Measurements from ENCODE around the gene MBP.

DNA sequence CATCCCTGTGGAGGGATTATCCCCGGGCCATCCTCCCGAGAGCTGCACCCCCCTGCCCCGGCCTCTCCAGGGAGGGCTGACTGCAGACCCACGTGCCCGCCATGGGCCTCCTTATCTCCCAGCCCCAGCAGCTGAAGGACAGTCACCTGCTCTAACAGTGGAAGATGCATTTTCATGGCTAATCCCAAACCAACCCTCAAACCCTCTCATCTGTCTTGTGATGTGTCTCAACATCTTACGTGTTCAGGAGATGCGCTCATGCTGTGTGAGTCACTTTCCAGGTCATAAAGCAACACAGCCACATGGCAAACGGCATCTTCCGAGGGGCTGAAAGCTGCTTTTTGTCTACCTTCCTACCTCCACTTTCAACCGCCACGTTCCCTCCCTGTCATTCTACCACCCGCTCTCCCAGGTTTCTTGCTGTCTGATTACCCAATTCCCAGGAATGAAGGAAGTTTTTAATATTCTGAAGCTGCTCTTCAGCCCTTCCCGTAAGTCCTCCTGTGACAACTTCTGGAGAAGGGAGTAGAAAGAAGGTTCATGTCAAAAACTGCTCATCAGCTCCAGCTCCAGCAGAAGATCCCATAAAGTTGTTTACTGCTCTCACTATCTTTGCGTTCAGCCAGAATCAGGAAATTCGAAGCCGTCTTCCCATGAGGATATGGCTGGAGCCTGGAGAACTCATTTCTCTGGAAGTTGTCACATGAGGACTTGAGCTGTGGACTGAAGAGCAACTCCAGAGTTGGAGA, 54.5 kb downstream of the MBP start:
- TF ChIP-seq, protein P1, sequence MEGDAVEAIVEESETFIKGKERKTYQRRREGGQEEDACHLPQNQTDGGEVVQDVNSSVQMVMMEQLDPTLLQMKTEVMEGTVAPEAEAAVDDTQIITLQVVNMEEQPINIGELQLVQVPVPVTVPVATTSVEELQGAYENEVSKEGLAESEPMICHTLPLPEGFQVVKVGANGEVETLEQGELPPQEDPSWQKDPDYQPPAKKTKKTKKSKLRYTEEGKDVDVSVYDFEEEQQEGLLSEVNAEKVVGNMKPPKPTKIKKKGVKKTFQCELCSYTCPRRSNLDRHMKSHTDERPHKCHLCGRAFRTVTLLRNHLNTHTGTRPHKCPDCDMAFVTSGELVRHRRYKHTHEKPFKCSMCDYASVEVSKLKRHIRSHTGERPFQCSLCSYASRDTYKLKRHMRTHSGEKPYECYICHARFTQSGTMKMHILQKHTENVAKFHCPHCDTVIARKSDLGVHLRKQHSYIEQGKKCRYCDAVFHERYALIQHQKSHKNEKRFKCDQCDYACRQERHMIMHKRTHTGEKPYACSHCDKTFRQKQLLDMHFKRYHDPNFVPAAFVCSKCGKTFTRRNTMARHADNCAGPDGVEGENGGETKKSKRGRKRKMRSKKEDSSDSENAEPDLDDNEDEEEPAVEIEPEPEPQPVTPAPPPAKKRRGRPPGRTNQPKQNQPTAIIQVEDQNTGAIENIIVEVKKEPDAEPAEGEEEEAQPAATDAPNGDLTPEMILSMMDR (IDR thresholded peaks at IDR 0.05 in 8 of 11, conservative IDR thresholded peaks at IDR 0.05 in 3 of 11): no peak
- TF ChIP-seq POLR2AphosphoS5 (IDR thresholded peaks at IDR 0.05): peak in 1 of 3 donors; percentile 24

Measured in spleen (tissue), 7 donors.